GM03348 (cell line): Measurements from ENCODE around the gene SAMD7.
A peak's percentile ranks its signal among the peaks of the same experiment; 100 is the strongest.

ENCODE experiments used
- DNase-seq: peaks from one replicate; pipeline ENCODE4 v3.0.0; 2012; ENCODE audit warnings: low spot score

Gene SAMD7

GRCh38 chr3:169911272-169911671, at the start of gene SAMD7:
SAMD7 (plus strand) TSS chr3:169911572; CDS start chr3:169919499, 7,927 bp downstream.
- no peak for DNase-seq

GRCh38 chr3:169861871-169862270, 49.5 kb upstream of the SAMD7 start:
- no peak for DNase-seq

GRCh38 chr3:169863458-169863899, 47.9 kb upstream of the SAMD7 start:
- DNase-seq = peak; percentile 78

GRCh38 chr3:169864270-169864669, 47.1 kb upstream of the SAMD7 start:
- DNase-seq = no peak

GRCh38 chr3:169865176-169865767, 46.1 kb upstream of the SAMD7 start:
- no peak for DNase-seq

GRCh38 chr3:169867584-169868210, 43.7 kb upstream of the SAMD7 start:
- no peak for DNase-seq

- no peak for DNase-seq
Measured at GRCh38 chr3:169868369-169868768, 43.0 kb upstream of the SAMD7 start.

- DNase-seq = no peak
Measured at GRCh38 chr3:169869484-169870220, 41.7 kb upstream of the SAMD7 start, which contains the start of gene LRRC31. LRRC31 (minus strand) TSS chr3:169869935; CDS start chr3:169869807, 128 bp downstream.

GRCh38 chr3:169871129-169871886, 40.1 kb upstream of the SAMD7 start:
- no peak for DNase-seq

- no peak for DNase-seq
Measured at GRCh38 chr3:169879013-169879557, 32.3 kb upstream of the SAMD7 start.

- DNase-seq = no peak
Measured at GRCh38 chr3:169879845-169880575, 31.4 kb upstream of the SAMD7 start.

- DNase-seq = no peak
Measured at GRCh38 chr3:169880576-169881250, 30.7 kb upstream of the SAMD7 start.

- DNase-seq = peak; percentile 63
Measured at GRCh38 chr3:169886671-169887070, 24.7 kb upstream of the SAMD7 start.

- DNase-seq = no peak
Measured at GRCh38 chr3:169891886-169892285, 19.5 kb upstream of the SAMD7 start.

- no peak for DNase-seq
Measured at GRCh38 chr3:169894110-169894509, 17.3 kb upstream of the SAMD7 start.

- no peak for DNase-seq
Measured at GRCh38 chr3:169895072-169895471, 16.3 kb upstream of the SAMD7 start.

GRCh38 chr3:169897284-169897683, 14.1 kb upstream of the SAMD7 start:
- no peak for DNase-seq

- DNase-seq = no peak
Measured at GRCh38 chr3:169901453-169901852, 9.9 kb upstream of the SAMD7 start.

- DNase-seq = no peak
Measured at GRCh38 chr3:169905404-169905803, 6.0 kb upstream of the SAMD7 start.

GRCh38 chr3:169907476-169907875, 3.9 kb upstream of the SAMD7 start:
- no peak for DNase-seq

GRCh38 chr3:169907944-169908343, 3.4 kb upstream of the SAMD7 start:
- no peak for DNase-seq
